Dendritic cell treated with granulocyte-macrophage colony-stimulating factor and Interleukin-4, amounts not matched to agents 40 ng/mL and 50 ng/mL, for 4 days (primary cell): Measurements from ENCODE around the gene NPB.

Source experiments
- H3K27ac Mint-ChIP-seq: one replicate; pipeline ENCODE4 v1.8.0; 2022; ENCODE audit warnings: mild to moderate bottlenecking, mixed read lengths
- H3K27me3 Mint-ChIP-seq: one replicate; pipeline ENCODE4 v1.8.0; 2022; ENCODE audit warnings: mild to moderate bottlenecking, mixed read lengths
- H3K36me3 Mint-ChIP-seq: one replicate; pipeline ENCODE4 v1.8.0; 2022; ENCODE audit warnings: low read depth, mixed read lengths
- H3K4me1 Mint-ChIP-seq: one replicate; pipeline ENCODE4 v1.8.0; 2022; ENCODE audit warnings: low read depth, mixed read lengths
- H3K4me3 Mint-ChIP-seq: one replicate; pipeline ENCODE4 v1.8.0; 2022; ENCODE audit warnings: mild to moderate bottlenecking, moderate library complexity, mixed read lengths
- H3K9me3 Mint-ChIP-seq: one replicate; pipeline ENCODE4 v1.8.0; 2022; ENCODE audit warnings: mixed read lengths
- intact Hi-C: fragments of 100-400 bp; cut with micrococcal nuclease; formaldehyde crosslinking; loops from one replicate; pipeline ENCODE4 v1.15.0; 2022

The NPB gene

GRCh38 chr17:81935709-81936084, 33.7 kb downstream of the NPB start:
- no peaks in the 10 kb centered on the region for H3K36me3 Mint-ChIP-seq
- H3K9me3 Mint-ChIP-seq, result no peaks in the 10 kb centered on the region
- H3K27me3 Mint-ChIP-seq, result peaks cover 84% of the 10 kb centered on the region
- H3K4me3 Mint-ChIP-seq, result no peak overlapping the region
- H3K4me1 Mint-ChIP-seq, result peaks cover 20% of the 10 kb centered on the region
- intact Hi-C loops, result no loop called here
- peak overlapping the region; percentile 36 for H3K27ac Mint-ChIP-seq

- intact Hi-C loops, result no loop called here
- H3K4me3 Mint-ChIP-seq, result no peak overlapping the region
- H3K27me3 Mint-ChIP-seq, result peaks cover 80% of the 10 kb centered on the region
- no peaks in the 10 kb centered on the region for H3K9me3 Mint-ChIP-seq
- no peak overlapping the region for H3K27ac Mint-ChIP-seq
- peaks cover 11% of the 10 kb centered on the region for H3K4me1 Mint-ChIP-seq
- no peaks in the 10 kb centered on the region for H3K36me3 Mint-ChIP-seq
Measured at GRCh38 chr17:81939218-81939617, 37.2 kb downstream of the NPB start.

GRCh38 chr17:81939881-81940385, 37.9 kb downstream of the NPB start:
- no peaks in the 10 kb centered on the region for H3K36me3 Mint-ChIP-seq
- no peak overlapping the region for H3K27ac Mint-ChIP-seq
- peaks cover 80% of the 10 kb centered on the region for H3K27me3 Mint-ChIP-seq
- H3K4me1 Mint-ChIP-seq, result peaks cover 11% of the 10 kb centered on the region
- intact Hi-C loops, result no loop called here
- H3K4me3 Mint-ChIP-seq, result no peak overlapping the region
- no peaks in the 10 kb centered on the region for H3K9me3 Mint-ChIP-seq

- Mint-ChIP-seq H3K27ac (no peak overlapping the region), H3K4me3 (no peak overlapping the region), H3K4me1 (peaks cover 11% of the 10 kb centered on the region), H3K36me3 (no peaks in the 10 kb centered on the region), H3K9me3 (no peaks in the 10 kb centered on the region), H3K27me3 (peaks cover 77% of the 10 kb centered on the region)
- intact Hi-C loops, result no loop called here
Measured at GRCh38 chr17:81940538-81941483, 38.8 kb downstream of the NPB start.

GRCh38 chr17:81941484-81942166, 39.6 kb downstream of the NPB start:
- no peak overlapping the region for H3K27ac Mint-ChIP-seq
- H3K9me3 Mint-ChIP-seq, result no peaks in the 10 kb centered on the region
- no peak overlapping the region for H3K4me3 Mint-ChIP-seq
- peaks cover 71% of the 10 kb centered on the region for H3K27me3 Mint-ChIP-seq
- intact Hi-C loops, result no loop called here
- peaks cover 9% of the 10 kb centered on the region for H3K4me1 Mint-ChIP-seq
- no peaks in the 10 kb centered on the region for H3K36me3 Mint-ChIP-seq

GRCh38 chr17:81942167-81942553, 40.1 kb downstream of the NPB start:
- no peak overlapping the region for H3K27ac Mint-ChIP-seq

GRCh38 chr17:81944858-81945257, 42.8 kb downstream of the NPB start:
- Mint-ChIP-seq H3K27me3 (peaks cover 53% of the 10 kb centered on the region), H3K9me3 (no peaks in the 10 kb centered on the region), H3K36me3 (no peaks in the 10 kb centered on the region)

More at GRCh38 chr17:81942167-81942553, 40.1 kb downstream of the NPB start:
- H3K9me3 Mint-ChIP-seq, result no peaks in the 10 kb centered on the region
- no peak overlapping the region for H3K4me3 Mint-ChIP-seq
- H3K36me3 Mint-ChIP-seq, result no peaks in the 10 kb centered on the region
- intact Hi-C loops, result no loop called here
- peaks cover 70% of the 10 kb centered on the region for H3K27me3 Mint-ChIP-seq
- peaks cover 6% of the 10 kb centered on the region for H3K4me1 Mint-ChIP-seq

GRCh38 chr17:81947189-81947588, 45.2 kb downstream of the NPB start, which contains the start of gene MYADML2:
Gene MYADML2 (minus strand): TSS chr17:81947233. CDS start chr17:81941741, 5,492 bp downstream.
- no peaks in the 10 kb centered on the region for H3K9me3 Mint-ChIP-seq
- no peak within 1 kb of the TSS for H3K27ac Mint-ChIP-seq
- no peak within 1 kb of the TSS for H3K4me3 Mint-ChIP-seq
- H3K27me3 Mint-ChIP-seq, result peaks cover 44% of the 10 kb centered on the region
- H3K4me1 Mint-ChIP-seq, result no peaks in the 10 kb centered on the region
- intact Hi-C loops, result no loop called here
- no peaks in the 10 kb centered on the region for H3K36me3 Mint-ChIP-seq

More at GRCh38 chr17:81944858-81945257, 42.8 kb downstream of the NPB start:
- Mint-ChIP-seq H3K27ac (no peak overlapping the region), H3K4me1 (no peaks in the 10 kb centered on the region), H3K4me3 (no peak overlapping the region)
- intact Hi-C loops, result no loop called here

GRCh38 chr17:81948635-81949378, 46.8 kb downstream of the NPB start:
- intact Hi-C loops, result no loop called here
- Mint-ChIP-seq H3K27me3 (peaks cover 38% of the 10 kb centered on the region), H3K4me1 (peaks cover 5% of the 10 kb centered on the region), H3K36me3 (no peaks in the 10 kb centered on the region), H3K9me3 (no peaks in the 10 kb centered on the region), H3K4me3 (no peak overlapping the region), H3K27ac (no peak overlapping the region)

GRCh38 chr17:81950501-81950900, 48.5 kb downstream of the NPB start:
- no peaks in the 10 kb centered on the region for H3K36me3 Mint-ChIP-seq
- no peak overlapping the region for H3K27ac Mint-ChIP-seq
- H3K27me3 Mint-ChIP-seq, result peaks cover 28% of the 10 kb centered on the region
- H3K9me3 Mint-ChIP-seq, result no peaks in the 10 kb centered on the region
- intact Hi-C loops, result no loop called here
- H3K4me1 Mint-ChIP-seq, result peaks cover 5% of the 10 kb centered on the region
- H3K4me3 Mint-ChIP-seq, result no peak overlapping the region

GRCh38 chr17:81951785-81952684, 50.0 kb downstream of the NPB start:
- Mint-ChIP-seq H3K9me3 (no peaks in the 10 kb centered on the region), H3K27me3 (peaks cover 23% of the 10 kb centered on the region), H3K36me3 (no peaks in the 10 kb centered on the region), H3K4me3 (no peak overlapping the region), H3K27ac (no peak overlapping the region), H3K4me1 (peaks cover 5% of the 10 kb centered on the region)
- intact Hi-C loops, result no loop called here
